GM19238 (cell line): ENCODE results near the gene FREM1.

Experiments used
- DNase-seq: peaks from one replicate; pipeline ENCODE4 v3.0.0; 2011; ENCODE audit warnings: low spot score; ENCODE audit not compliant: insufficient read length

FREM1 gene

DNA sequence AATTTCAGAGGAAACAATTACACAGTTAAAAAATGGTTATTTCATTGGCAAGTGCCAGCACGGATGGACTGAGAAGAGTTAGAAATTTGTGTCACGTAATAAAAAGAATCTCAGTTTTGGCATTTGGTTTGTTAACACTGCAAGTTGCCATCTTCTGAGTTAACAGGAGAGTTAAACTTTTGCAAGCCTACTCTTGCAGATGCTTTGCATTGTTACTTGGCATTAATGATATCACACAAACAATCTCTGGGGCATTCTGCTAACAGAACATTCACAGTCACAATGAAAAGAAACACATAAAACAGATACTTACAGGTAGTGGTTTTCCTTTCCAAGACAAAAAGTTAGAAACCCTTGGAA, 647 bp downstream of the FREM1 start:
- DNase-seq, result no peak

DNA sequence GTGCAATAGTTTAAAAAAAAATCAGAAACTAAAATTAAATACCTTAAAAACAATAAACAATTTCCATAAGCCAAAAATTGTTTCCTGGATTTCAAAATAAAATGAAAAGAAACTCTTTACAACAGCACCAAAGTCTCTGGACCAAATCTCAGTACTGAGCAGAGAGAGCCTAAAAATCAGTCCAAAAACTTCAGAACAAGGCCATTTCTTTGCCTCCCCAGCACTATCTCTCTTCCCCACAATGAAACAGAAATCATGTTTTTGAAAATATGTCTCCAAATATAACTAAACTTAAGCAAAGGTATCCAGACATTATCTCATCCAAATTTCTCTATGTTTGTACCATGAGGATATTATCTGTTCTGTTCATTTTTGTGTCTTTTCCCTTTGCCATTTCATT, 1.0 kb downstream of the FREM1 start:
- DNase-seq, result no peak

DNA sequence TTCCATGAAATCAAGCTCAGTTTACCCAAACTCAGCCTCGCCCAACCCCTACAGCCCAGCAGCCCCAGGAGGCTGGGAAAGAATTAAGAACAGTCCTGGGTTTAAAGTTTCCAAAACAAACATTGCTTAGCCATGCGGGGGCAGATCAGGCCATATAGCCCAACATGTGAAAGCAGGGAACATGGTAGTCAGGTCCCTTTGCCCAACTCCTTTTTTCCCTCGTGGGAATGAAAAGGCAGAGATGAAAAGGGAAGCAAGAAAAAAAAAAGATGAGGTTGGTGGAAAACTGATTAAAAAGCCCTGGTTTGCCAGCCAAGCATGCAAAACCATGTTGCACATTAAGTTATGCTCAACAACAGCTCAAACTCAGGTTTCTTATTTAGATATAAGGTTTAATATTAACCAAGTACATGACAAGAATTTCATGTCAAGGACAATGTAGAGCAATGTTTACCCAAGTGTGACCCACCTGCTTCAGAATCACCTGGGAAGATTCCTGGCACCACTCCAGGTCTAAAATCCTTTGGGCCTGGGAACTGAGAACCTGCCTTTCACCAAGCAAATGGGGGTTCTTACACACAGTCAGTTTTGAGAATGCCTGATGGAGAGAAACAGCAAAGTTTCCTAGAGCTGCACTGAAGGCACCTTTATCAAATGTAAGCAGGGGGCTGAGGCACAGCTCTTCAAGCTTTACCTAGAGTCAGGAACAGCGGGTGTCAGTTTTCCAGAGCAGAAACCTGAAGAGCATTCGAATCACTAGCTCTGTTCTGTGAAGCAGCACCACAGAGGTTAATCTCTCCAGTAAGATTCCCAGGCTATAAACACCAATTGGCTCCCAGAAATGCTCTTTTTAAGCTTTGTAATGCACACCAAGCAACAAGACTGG, 1.7 kb downstream of the FREM1 start:
- no peak for DNase-seq

DNA sequence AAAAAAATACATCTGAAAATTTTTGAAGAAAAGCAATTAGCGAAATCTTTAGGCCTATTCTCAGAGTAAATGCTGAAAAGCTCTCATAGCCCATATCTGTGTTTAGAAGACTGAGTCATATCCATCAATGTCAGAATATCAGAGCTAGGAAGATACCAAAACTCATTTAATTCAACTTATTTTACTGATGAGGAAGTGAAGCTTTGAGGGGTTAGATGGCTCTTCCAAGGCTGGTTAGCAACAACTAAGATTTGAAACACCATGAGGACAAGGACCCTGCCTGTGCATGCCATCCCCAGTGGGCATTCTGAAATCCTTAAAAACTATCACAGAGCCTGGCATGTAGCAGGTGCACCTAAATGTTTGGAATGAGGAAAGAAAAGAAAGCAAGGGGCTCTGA, 2.5 kb downstream of the FREM1 start:
- DNase-seq, result no peak

DNA sequence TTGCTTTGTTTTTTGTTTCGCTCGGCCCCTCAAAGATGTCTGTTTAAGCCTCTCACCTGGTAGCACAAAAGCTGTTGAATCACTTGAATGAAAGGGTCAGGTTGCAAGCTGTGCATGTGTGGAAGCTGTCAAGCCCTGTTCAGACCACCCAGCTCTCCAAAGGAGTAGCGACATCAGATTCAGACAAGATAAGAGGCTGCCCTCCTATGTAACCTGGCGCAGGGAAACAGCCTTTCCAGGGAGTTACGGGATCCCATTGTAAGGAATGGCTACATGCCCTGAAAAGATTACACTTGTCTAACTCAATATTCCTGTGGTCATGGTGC, 2.9 kb downstream of the FREM1 start:
- DNase-seq, result no peak

DNA sequence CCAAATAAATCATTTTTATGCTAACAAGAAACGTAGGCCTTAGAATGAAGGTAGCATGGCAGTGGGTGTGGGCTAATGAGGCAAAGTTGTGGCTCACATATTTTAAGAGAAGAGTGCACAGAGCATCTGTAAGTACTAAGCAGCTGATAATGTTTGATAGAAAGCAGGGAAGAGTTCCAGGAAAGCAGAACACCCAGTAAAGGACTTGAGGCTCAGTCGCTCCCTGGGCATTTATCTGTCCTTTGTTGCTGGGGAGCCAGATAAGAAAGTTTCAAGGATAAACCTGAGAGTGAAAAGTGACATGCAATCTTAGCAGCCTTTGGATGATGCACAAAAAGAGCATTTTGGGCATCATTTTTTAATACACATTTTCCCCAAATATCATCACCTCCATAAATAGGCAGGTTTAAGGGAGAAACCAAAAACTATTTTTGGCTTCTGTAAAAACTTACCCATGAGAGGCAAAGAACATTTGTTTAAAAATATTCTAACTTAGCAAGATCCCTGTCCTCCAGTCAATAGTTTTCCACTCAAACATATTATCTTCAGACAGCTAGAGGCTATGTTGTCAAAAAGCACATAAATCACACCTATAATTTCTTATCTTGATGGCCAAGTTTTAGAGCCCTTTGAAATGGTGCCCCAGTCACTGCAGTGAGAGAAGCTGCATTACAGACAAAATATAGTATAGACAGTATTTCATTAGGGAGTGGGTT, 3.4 kb downstream of the FREM1 start:
- DNase-seq, result no peak

DNA sequence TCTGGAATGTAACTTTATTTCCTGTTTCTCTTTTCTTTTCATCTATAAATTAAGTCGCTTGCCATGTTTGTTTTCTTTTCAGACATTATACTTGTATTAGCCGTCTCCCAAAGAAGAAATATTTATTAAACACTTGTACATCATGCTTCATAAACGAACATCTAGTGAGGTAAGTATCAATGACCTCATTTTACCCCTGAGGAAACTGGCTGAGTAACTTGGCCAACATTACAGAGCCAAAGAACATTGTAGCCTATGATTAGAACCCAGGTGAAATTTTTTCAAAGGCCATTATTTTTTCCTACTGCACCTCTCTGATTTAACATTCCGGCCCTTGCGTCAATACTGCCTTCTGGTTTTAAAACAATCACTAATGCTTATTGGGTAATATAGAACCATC, 4.2 kb downstream of the FREM1 start:
- no peak for DNase-seq

DNA sequence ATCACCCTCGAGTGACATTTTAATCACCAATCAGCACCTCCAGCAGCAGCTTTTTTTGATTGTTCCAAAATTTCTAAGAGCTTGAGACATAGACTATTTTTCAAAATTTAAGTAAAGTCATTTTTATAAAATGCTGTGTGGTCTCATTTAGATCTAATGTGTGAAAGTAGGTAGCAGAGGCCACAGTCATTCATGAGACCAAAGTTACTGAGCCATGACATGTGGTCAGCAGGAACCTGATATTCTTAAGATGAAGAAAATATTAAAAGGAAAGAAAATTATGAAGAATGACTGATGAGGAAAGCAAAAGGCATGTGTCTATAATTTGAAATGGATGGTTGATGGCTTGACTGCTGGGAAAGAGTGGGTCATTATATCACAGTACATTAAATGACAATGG, 7.2 kb downstream of the FREM1 start:
- no peak for DNase-seq

DNA sequence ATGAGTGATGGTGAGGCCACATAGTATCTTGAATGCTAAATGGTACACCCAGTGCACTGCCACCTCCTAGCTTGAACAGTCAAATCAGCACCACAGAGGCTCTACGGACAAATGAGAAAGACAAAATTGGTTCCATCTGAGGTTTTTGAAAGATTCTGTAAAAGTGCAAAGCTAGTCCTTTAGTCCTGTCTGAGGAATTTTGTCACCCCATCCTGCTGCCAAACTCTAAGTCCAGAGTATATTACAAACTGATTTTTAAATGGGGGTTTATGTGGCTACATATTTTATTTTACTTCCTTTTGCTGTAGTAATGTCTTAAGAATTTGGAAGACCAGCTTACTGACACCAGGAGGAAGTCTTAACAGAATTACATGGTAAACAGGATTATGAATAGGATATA, 7.7 kb downstream of the FREM1 start:
- no peak for DNase-seq

DNA sequence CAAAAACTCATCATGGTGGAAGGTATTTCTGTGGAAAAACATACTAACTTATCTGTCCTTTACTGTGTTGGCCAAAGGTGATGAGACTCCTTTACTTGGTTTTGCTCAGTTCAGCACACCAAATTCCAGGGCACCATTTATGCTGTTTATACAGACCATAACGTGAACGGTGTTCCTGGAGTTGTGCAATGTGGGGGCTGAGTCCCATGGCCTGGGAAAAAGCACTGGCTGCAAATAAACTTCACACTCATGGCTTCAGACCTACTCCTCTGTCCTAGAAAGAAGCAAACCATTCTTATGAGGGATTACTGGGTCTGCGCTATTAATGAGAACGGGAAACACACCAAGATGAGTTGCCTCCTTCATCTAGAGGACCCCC, 10.4 kb downstream of the FREM1 start:
- no peak for DNase-seq

DNA sequence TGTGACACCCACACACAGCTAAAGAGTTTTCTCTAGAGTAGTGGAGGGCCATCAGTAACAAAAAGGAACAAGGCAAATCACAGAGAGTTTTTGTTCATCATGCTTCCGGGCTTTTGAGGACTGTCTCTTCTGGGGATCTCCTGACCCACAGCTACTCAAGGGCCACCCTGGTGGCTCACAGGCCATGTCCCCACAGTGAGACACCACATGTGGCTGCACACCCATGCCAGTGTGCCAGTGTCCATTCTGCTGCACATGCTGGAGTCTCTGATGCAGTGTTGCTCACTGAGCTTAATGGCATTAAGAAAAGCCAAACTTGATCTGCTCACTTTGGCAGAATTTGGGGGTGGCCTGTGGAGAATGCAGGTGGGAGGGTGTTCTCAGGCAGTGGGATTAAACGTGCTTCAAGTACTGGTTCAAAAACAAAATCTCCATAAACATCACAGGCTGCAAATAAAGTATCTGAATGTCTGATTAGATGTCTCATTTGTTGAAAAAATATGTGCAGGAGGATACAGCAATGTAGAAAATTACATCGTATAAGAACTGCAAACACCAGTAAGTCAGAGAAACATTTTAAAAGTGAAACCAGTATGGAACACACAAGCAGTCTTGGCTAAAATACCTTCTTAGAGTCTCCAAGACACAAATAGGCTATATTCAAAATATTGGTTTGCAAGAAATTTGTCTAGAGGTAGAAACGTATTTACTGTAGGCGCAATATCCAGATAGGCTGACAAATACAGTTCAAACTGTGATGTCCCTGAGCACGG, 11.0 kb downstream of the FREM1 start:
- DNase-seq, result no peak

DNA sequence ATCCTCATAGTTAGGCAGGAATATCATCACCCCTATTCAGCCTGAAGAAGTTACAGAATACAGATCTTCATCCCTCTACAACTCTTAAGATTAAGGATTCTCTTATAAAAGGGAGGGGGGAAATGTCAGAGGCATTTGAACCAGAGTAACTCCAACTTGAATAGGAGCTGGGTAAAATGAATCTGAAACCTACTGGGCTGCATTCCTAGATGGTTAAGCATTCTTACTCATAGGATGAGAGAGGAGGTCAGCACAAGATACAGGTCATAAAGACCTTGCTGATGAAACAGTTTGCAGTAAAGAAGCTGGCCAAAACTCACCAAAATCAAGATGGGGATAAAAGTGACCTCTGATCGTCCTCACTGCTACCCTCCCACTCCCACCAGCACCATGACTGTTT, 14.4 kb downstream of the FREM1 start:
- DNase-seq, result no peak

DNA sequence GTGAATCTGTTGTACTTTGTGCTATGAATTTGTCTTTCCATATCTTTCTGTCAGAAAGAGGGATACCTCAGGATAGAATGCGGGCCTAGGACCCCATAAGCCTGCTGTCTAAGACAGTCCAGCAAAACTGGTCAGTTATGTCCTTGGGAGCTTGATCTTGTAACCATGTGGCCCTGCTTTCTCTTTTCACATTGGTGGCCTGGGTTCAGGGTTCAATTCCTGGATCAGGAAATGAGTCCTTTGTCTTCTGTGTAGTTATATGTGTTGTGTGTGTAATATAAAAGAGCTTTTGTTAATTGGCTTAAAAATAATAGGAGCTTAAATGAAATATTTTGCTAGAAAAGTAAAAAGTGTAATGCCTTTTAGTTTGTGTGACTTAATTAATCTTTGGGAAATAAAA, 16.9 kb downstream of the FREM1 start:
- DNase-seq, result no peak

DNA sequence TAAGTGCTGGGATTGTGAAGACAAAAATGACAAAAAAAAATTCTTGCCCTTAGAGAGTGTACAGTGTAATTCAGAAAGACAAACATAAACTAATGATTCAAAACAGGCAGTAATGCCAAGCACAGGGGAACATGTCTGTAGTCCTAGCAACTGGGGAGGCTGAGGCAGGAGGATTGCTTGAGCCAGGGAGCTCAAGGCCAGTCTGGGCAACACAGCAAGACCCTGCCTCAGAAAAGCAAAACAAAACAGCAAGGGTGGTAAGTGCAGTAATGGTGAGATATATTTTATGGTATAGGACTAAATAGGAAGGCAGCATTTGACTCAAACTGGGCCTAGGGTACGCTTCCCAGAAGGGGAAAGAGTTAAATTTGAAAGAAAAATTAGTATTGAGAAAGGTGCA, 18.9 kb downstream of the FREM1 start:
- DNase-seq, result no peak

DNA sequence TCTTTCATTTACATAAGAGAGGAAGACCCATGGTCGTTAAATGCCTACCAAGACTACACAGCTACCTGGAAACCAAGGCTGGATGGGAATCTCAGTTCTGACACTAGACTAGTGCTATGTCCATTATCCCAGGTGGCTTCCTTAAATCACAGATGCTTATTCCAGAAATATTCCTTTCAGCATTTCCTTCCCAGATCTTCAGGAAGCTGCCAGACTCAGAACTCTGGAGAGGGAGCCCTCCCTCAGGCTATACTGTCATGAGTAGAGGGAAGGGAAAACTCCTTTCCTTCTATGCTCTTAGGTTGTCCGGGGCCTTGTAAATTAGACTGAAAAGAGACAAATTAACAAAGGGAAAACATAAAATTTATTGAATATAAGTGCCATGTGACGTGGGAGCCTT, 20.8 kb downstream of the FREM1 start:
- DNase-seq, result no peak

DNA sequence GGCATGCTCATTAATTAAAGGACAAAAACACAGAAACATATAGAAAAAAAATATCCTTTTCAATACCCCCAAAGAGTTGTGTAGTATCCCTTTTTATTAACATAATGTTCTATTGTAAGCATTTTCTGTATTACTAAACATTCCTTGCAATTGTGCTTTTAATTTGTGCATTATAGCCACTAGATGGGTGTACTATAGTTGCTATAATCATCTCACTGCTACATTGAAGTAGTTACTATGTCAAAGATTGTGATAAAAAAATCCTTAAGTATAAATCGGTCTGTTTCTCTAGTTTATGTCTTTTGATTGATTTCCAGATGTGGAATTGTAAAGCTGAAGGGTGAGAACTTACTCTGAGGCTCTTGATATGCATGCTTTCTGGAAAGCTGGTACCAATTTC, 21.4 kb downstream of the FREM1 start:
- DNase-seq, result no peak

DNA sequence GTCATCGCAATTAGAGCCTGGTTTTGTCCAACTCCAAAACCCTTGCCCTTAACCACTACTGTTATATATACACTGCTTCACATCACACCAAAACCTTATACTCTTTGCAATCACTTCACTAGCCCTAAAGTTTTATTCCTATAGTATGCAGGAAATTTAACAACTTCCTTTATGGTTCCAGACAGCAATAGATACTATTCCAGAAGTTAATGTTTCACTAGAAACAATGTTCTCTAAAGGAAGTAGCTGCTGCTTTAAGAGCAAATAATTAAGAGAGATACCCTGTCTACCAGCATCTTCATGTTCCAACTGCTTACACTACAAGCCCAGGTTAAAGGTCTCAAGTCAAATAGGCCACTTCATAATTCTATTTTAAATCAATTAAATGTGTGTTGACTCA, 22.0 kb downstream of the FREM1 start:
- DNase-seq, result no peak

DNA sequence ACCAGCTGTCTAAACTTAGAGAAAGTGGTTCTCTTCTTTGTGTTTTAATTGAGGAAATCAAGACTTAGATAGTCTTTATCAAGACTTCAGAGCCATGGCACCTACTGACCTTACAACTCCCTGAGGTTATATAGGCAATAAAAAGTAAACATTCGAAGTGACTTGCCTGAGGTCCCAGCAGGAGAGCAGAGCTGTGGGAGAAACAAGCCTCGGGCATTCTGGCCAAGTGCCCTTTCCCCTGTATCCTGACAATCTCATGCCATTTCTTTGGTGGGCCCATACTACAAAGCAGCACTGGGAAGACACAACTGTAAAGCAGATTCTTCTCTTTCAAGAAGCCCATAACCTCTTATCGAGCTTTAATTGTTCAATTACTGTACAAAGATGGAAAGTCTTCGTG, 23.1 kb downstream of the FREM1 start:
- no peak for DNase-seq

DNA sequence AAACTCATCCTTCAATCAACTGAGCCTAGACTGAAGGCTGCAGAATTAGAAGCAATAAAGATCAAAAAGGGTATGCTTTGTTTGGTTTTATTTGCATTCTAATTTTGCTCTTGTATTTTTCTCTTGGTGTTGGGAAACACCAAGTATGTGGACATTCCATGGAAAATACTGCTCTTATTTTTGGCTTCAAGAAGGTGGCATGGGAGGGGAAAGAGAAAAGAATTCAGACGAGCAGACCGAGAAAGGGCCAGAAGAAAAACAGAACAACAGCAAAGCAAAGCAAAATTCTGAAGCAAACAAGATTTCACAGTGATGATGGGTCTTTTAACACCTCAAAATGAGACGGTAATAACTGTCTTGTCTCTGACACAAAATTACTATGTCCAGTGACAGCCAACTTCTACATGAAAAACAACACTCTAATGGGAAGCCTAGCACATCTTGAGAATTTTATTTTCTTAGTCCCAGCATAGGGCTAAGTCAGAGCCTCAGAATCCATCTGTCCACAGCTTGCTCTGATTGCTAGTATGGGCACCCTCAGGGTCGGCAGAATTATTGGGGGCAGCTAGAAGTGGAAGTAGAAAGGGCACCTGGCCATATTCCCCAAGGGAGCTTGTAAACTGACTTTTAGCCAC, 26.8 kb downstream of the FREM1 start:
- no peak for DNase-seq

DNA sequence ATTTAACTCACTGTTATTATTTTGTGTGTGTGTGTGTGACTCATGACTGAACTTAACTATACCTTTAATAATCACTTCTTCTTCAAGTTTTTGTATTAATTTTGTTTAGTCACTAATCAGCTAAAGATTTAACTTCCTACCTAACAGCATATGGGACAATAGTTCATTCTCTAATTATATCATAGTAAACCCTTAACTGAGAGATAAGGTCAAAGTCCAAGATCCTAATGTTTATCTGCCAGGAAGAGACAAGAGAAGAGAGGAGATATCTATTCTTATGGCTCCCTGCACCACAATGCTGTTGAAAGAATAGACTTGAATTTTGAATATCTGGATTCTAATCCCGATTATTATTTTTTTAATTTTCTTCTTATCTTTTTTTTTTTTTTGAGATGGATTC, 28.1 kb downstream of the FREM1 start:
- DNase-seq, result no peak

DNA sequence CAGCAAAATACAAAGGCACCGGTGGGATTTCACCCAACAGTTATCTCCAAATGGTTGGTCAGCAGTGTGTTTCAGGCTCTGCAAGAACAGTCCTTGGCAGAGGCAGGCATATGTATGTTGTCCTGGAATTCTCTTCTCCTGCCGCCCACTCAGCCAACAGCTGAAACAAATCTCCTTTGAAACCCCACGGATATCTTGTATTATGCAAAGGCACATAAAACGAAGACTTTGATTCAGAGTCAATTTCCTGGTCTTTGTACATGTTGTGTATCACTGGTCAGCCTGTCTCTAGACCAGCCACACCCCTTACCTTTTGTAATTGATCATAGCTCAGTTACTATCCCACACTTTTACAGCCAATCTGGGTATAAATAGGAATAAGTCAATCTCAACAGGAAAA, 29.2 kb downstream of the FREM1 start:
- no peak for DNase-seq

DNA sequence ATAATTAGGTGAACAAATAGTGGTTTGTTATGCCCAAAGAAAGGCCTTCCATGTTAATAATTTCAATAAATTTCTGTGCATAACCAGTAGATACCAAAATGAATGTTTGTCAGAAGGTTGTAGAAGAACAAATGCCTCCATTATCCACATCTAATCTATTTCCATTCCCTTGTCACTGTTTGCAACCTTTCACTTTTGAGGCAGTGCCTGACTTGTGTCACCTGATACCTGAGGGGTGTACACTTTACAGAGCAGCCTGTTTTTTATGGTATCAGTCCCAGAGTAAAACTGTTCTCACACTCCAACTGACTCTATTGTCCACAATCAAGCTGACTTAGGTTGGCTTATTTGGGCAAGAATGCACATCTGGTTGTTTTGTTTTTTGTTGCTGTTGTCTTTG, 40.1 kb downstream of the FREM1 start:
- no peak for DNase-seq
